HCT116 (cell line): ENCODE data around the gene BPIFB6. TPM values are rescaled to one million over a fixed set of nuclear protein-coding genes. Genes with fewer than 3 reads are reported as not detected.

Experiments
- ATAC-seq: fragments of 200-7000 bp; cut with Tn5 transposase; 2 replicates; pipeline ENCODE4 v1.9.1; 2020; ENCODE audit warnings: mild to moderate bottlenecking, moderate library complexity
- BruUV-seq: library from RNA; stranded (reverse); fragments of 400-500 nt; replicated peaks from 2 replicates; lab custom pipeline; 2021; lab: Mats Ljungman, UMichigan
- CTCF ChIA-PET: fragments of 300-600 bp; sonication (Branson Sonifier 250); formaldehyde crosslinking; loops from one replicate; lab custom pipeline; 2021; ENCODE audit warnings: antibody characterized with exemption; lab: Charles Lee
- POLR2A ChIA-PET: fragments of 300-600, 350-600 bp; sonication (Branson Sonifier 250); formaldehyde crosslinking; loops from one replicate; lab custom pipeline; 2021; ENCODE audit warnings: antibody characterized with exemption; lab: Charles Lee
- RAD21 ChIA-PET, 2 experiments: fragments of 300-600 bp; sonication (Branson Sonifier 250); formaldehyde crosslinking; loops; one replicate each; lab custom pipeline; 2023; ENCODE audit warnings: low total read pairs in 2 of 2; ENCODE audit not compliant: uncharacterized antibody in 2 of 2, unreplicated experiment in 2 of 2, low non-redundant PET in 1 of 2; lab: Charles Lee
- DNase-seq: peaks from one replicate; pipeline ENCODE4 v3.0.0-alpha.2; 2010; ENCODE audit warnings: low read depth, low spot score
- H2AFZ ChIP-seq: fragments of 200-600 bp; shearing (Covaris generic), sonication (generic); 2 replicates; pipeline ENCODE4 v1.6.1; 2017; ENCODE audit warnings: low read depth, mixed run types, mixed read lengths, antibody characterized with exemption, low read length; ENCODE audit not compliant: poor library complexity, severe bottlenecking
- H3K27ac ChIP-seq: 2 replicates; pipeline ENCODE4 v1.5.1; 2012; ENCODE audit warnings: low read depth, low read length
- H3K27me3 ChIP-seq: fragments of 200-600 bp; sonication (generic); 2 replicates; pipeline ENCODE4 v1.6.1; 2016; ENCODE audit warnings: mixed run types, low read length, mixed read lengths; ENCODE audit not compliant: insufficient read depth
- H3K36me3 ChIP-seq, 2 experiments: fragments of 200-500 bp in 1 of 2; fragments of 200-600 bp in 1 of 2; sonication (Bioruptor generic) in 1 of 2; sonication (generic) in 1 of 2; 2 replicates each; pipeline versions ENCODE4 v1.5.1 to v1.6.1; 2014 to 2016; ENCODE audit warnings: low read length in 2 of 2, inconsistent platforms in 1 of 2, mixed read lengths in 1 of 2, mixed run types in 1 of 2; ENCODE audit not compliant: insufficient read depth in 2 of 2, control insufficient read depth in 1 of 2
- H3K4me1 ChIP-seq, 2 experiments: fragments of 200-600 bp in 1 of 2; sonication (generic) in 1 of 2; 2 replicates each; pipeline versions ENCODE4 v1.5.1 to v1.6.1; 2012 to 2017; ENCODE audit warnings: low read length in 2 of 2, inconsistent platforms in 1 of 2, mild to moderate bottlenecking in 1 of 2, mixed read lengths in 1 of 2, mixed run types in 1 of 2, moderate library complexity in 1 of 2; ENCODE audit not compliant: insufficient read depth in 2 of 2, control insufficient read depth in 1 of 2
- H3K4me2 ChIP-seq: fragments of 200-600 bp; sonication (generic); 2 replicates; pipeline ENCODE4 v1.6.1; 2017; ENCODE audit warnings: mixed run types, low read length, mixed read lengths
- H3K4me3 ChIP-seq, 2 experiments: fragments of 200-600 bp in 1 of 2; sonication (generic) in 1 of 2; replicated peaks in 1 of 2; 2 replicates each; pipeline ENCODE4 v1.5.1; 2011 to 2016; ENCODE audit warnings: low read length in 2 of 2, control low read depth in 1 of 2, low read depth in 1 of 2, mild to moderate bottlenecking in 1 of 2, mixed read lengths in 1 of 2, mixed run types in 1 of 2
- H3K79me2 ChIP-seq: fragments of 200-600 bp; sonication (generic); 2 replicates; pipeline ENCODE4 v1.6.1; 2017; ENCODE audit warnings: mild to moderate bottlenecking, mixed run types, low read length, moderate library complexity, mixed read lengths; ENCODE audit not compliant: insufficient read depth
- H3K9ac ChIP-seq: fragments of 200-600 bp; sonication (generic); 2 replicates; pipeline ENCODE4 v1.6.1; 2016; ENCODE audit warnings: low read length, mixed read lengths
- H3K9me2 ChIP-seq: fragments of 200-600 bp; sonication (generic), shearing (Covaris generic); 2 replicates; pipeline ENCODE4 v1.6.1; 2017; ENCODE audit warnings: mixed run types, mild to moderate bottlenecking, moderate library complexity; ENCODE audit not compliant: insufficient read depth
- H3K9me3 ChIP-seq, 2 experiments: fragments of 200-500 bp in 1 of 2; fragments of 200-600 bp in 1 of 2; sonication (Bioruptor generic) in 1 of 2; sonication (generic) in 1 of 2; 2 replicates each; pipeline ENCODE4 v1.6.1; 2014 to 2017; ENCODE audit warnings: low read length in 2 of 2, mixed read lengths in 2 of 2, inconsistent platforms in 1 of 2, low read depth in 1 of 2, mild to moderate bottlenecking in 1 of 2, mixed run types in 1 of 2, moderate library complexity in 1 of 2; ENCODE audit not compliant: control insufficient read depth in 1 of 2, insufficient read depth in 1 of 2
- H4K20me1 ChIP-seq: fragments of 200-600 bp; sonication (generic), shearing (Covaris generic); 2 replicates; pipeline ENCODE4 v1.6.1; 2017; ENCODE audit warnings: mixed run types, mild to moderate bottlenecking, moderate library complexity; ENCODE audit not compliant: insufficient read depth
- CBX3 ChIP-seq: IDR thresholded peaks from 2 replicates; pipeline ENCODE4 v1.6.1; 2012; ENCODE audit warnings: low read depth
- CEBPB ChIP-seq: IDR thresholded peaks from 2 replicates; pipeline ENCODE4 v1.6.1; 2012; ENCODE audit warnings: low read depth
- EZH2 ChIP-seq: fragments of 200-600 bp; sonication (generic); IDR thresholded peaks from 2 replicates; pipeline ENCODE4 v1.6.1; 2017; ENCODE audit warnings: antibody characterized with exemption, mixed run types
- FOSL1 ChIP-seq: IDR thresholded peaks from 2 replicates; pipeline ENCODE4 v1.6.1; 2012; ENCODE audit warnings: low read depth
- JUND ChIP-seq: IDR thresholded peaks from 2 replicates; pipeline ENCODE4 v1.6.1; 2012
- POLR2AphosphoS5 ChIP-seq: IDR thresholded peaks from 2 replicates; pipeline ENCODE4 v1.6.1; 2011; ENCODE audit warnings: mild to moderate bottlenecking, low read depth, low read length, moderate library complexity
- RAD21 ChIP-seq: IDR thresholded peaks from 2 replicates; pipeline ENCODE4 v1.6.1; 2012; ENCODE audit warnings: low read depth, mild to moderate bottlenecking
- REST ChIP-seq: IDR thresholded peaks from 2 replicates; pipeline ENCODE4 v1.6.1; 2012; ENCODE audit warnings: low read depth
- SIN3A ChIP-seq: IDR thresholded peaks from 2 replicates; pipeline ENCODE4 v1.6.1; 2012; ENCODE audit warnings: low read depth
- SP1 ChIP-seq: IDR thresholded peaks from 2 replicates; pipeline ENCODE4 v1.6.1; 2012; ENCODE audit warnings: low read depth
- TCF7L2 ChIP-seq: IDR thresholded peaks from 2 replicates; pipeline ENCODE4 v1.7.0; 2011; ENCODE audit warnings: borderline replicate concordance, inconsistent platforms; ENCODE audit not compliant: insufficient read depth, insufficient read length; ENCODE audit errors: extremely low read depth
- YY1 ChIP-seq: IDR thresholded peaks from 2 replicates; pipeline ENCODE4 v1.6.1; 2011; ENCODE audit warnings: low read length, low read depth, moderate library complexity, mild to moderate bottlenecking; ENCODE audit not compliant: insufficient replicate concordance; ENCODE audit errors: extremely low read depth
- ZFX ChIP-seq: fragments of 450-650 bp; IDR thresholded peaks from 2 replicates; pipeline ENCODE4 v1.6.1; 2017
- intact Hi-C: fragments of 100-400 bp; cut with micrococcal nuclease; formaldehyde crosslinking; loops from 2 replicates; pipeline ENCODE4 v1.10.0; 2022
- total RNA-seq: library from RNA; stranded (reverse); gene quantifications from one replicate; pipeline ENCODE4 v1.2.1, GENCODE V29; 2021; ENCODE audit not compliant: unreplicated experiment

The BPIFB6 gene
- total RNA-seq, 1 experiment from 2014 or later: not detected

DNA sequence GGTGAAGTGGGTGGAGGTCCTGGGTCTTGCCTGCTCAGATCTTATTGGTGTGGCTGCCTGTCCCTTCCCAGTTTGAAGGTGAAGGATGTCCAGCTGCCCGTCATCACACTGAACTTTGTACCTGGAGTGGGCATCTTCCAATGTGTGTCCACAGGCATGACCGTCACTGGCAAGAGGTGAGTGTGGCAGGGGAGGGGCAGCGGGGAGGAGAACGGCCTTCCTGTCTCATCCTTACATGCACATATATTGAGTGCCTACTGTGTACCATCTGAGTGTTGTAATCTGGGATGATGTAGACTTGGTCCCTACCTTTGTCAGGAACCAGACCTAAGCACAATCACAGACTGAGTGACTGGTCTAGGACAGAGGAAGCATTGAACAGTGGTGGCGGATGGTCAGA lies 2.7 kb downstream of the BPIFB6 start:
- no peak for ATAC-seq
- Histone ChIP-seq H3K9me3 (no peaks in the 10 kb centered on the region), H3K4me2 (no peak overlapping the region), H3K27ac (no peak overlapping the region), H3K4me1 (no peaks in the 10 kb centered on the region), H3K27me3 (peaks cover 30% of the 10 kb centered on the region; the same call in 1 of the 2 replicates), H2AFZ (no peak overlapping the region), H3K9me2 (no peaks in the 10 kb centered on the region), H3K79me2 (no peaks in the 10 kb centered on the region), H3K9ac (no peak overlapping the region), H4K20me1 (no peaks in the 10 kb centered on the region), H3K36me3 (no peaks in the 10 kb centered on the region), H3K4me3 (no peak overlapping the region)
- CTCF ChIA-PET: no interaction called here
- RAD21 ChIA-PET: no interaction called here
- POLR2A ChIA-PET: no interaction called here
- TF ChIP-seq SP1: no peak
- TF ChIP-seq POLR2AphosphoS5: no peak
- TF ChIP-seq JUND: no peak
- no peak for TF ChIP-seq EZH2
- TF ChIP-seq YY1: no peak
- no peak for TF ChIP-seq ZFX
- no peak for TF ChIP-seq RAD21
- TF ChIP-seq CEBPB: no peak
- no TSS peak for BruUV-seq
- no peak for DNase-seq
- intact Hi-C loops: no loop called here

- intact Hi-C loops: no loop called here
Measured at GRCh38 chr20:33034901-33035492, 3.5 kb downstream of the BPIFB6 start.

More at GRCh38 chr20:33034901-33035492, 3.5 kb downstream of the BPIFB6 start:
- Histone ChIP-seq H3K27ac (no peak overlapping the region), H3K9ac (no peak overlapping the region), H3K4me1 (no peaks in the 10 kb centered on the region), H3K9me2 (no peaks in the 10 kb centered on the region), H3K27me3 (peaks cover 31% of the 10 kb centered on the region; the same call in 1 of the 2 replicates), H3K9me3 (no peaks in the 10 kb centered on the region), H3K4me3 (no peak overlapping the region), H4K20me1 (no peaks in the 10 kb centered on the region), H3K4me2 (no peak overlapping the region), H3K79me2 (no peaks in the 10 kb centered on the region), H2AFZ (no peak overlapping the region), H3K36me3 (no peaks in the 10 kb centered on the region)
- no peak for TF ChIP-seq REST
- no peak for TF ChIP-seq CBX3
- no peak for TF ChIP-seq FOSL1
- no peak for TF ChIP-seq TCF7L2
- TF ChIP-seq SIN3A: no peak
- DNase-seq: no peak
- ChIA-PET POLR2A (no interaction called here), CTCF (no interaction called here), RAD21 (no interaction called here)
- no TSS peak for BruUV-seq
- no peak for ATAC-seq
